Esophagus squamous epithelium (tissue), 4 donors: ENCODE measurements around the gene ARPC3.

Source experiments
- CTCF ChIP-seq, 6 experiments: fragments of 450-650 bp in 4 of 6; fragments of 200-600 bp in 2 of 6; sonication (generic) in 2 of 6; IDR thresholded peaks; one replicate each; pipeline ENCODE4 v1.5.1; 2016 to 2019; ENCODE audit warnings: antibody characterized with exemption in 6 of 6, mild to moderate bottlenecking in 4 of 6, moderate library complexity in 4 of 6
- POLR2A ChIP-seq, 4 donors: fragments of 450-650 bp; IDR thresholded peaks; one replicate each; pipeline ENCODE4 v1.6.1; 2017; ENCODE audit warnings: antibody characterized with exemption in 4 of 4, mild to moderate bottlenecking in 4 of 4, moderate library complexity in 3 of 4

GRCh38 chr12:110424237-110424636 lies 25.9 kb downstream of the ARPC3 start:
- no peak for TF ChIP-seq POLR2A (IDR thresholded peaks at IDR 0.05)
- TF ChIP-seq CTCF (IDR thresholded peaks at IDR 0.05): no peak
